OCI-LY3 (cell line): Measurements from ENCODE around the gene FAM217B.

Source experiments
- H2AFZ ChIP-seq: fragments of 200-600, 300-600 bp; shearing (Covaris generic); 2 replicates; pipeline ENCODE4 v1.6.0; 2014; ENCODE audit warnings: antibody characterized with exemption, low read depth, low read length
- H3K27ac ChIP-seq: fragments of 200-600, 300-600 bp; sonication (generic); 2 replicates; pipeline ENCODE4 v1.5.1; 2014; ENCODE audit warnings: mild to moderate bottlenecking, low read length, moderate library complexity, mixed read lengths
- H3K27me3 ChIP-seq: fragments of 200-600, 300-600 bp; sonication (generic); 2 replicates; pipeline ENCODE4 v1.6.1; 2014; ENCODE audit warnings: low read depth, low read length, mixed read lengths
- H3K36me3 ChIP-seq: fragments of 200-600, 300-600 bp; sonication (generic); replicated peaks from 2 replicates; pipeline ENCODE3; 2014; ENCODE audit warnings: low read depth, low read length, mixed read lengths
- H3K4me1 ChIP-seq: fragments of 300-600, 200-600 bp; sonication (generic); 2 replicates; pipeline ENCODE4 v1.6.1; 2014; ENCODE audit warnings: low read length, mixed read lengths
- H3K4me2 ChIP-seq: fragments of 200-600, 300-600 bp; sonication (generic); 2 replicates; pipeline ENCODE4 v1.6.1; 2014; ENCODE audit warnings: low read length, mixed read lengths
- H3K4me3 ChIP-seq: fragments of 300-600, 200-600 bp; sonication (generic); 2 replicates; pipeline ENCODE4 v1.5.1; 2014; ENCODE audit warnings: antibody characterized with exemption, mild to moderate bottlenecking, low read length, moderate library complexity
- H3K79me2 ChIP-seq: fragments of 300-600, 200-600 bp; shearing (Covaris generic); 2 replicates; pipeline ENCODE4 v1.6.1; 2014; ENCODE audit warnings: mild to moderate bottlenecking, low read length, mixed read lengths
- H3K9ac ChIP-seq: fragments of 300-600, 200-600 bp; shearing (Covaris generic); 2 replicates; pipeline ENCODE4 v1.6.0; 2014; ENCODE audit warnings: mild to moderate bottlenecking, low read length, moderate library complexity
- H3K9me3 ChIP-seq: fragments of 200-600, 300-600 bp; shearing (Covaris generic); 2 replicates; pipeline ENCODE4 v1.6.1; 2014; ENCODE audit warnings: low read length, mixed read lengths; ENCODE audit not compliant: insufficient read depth
- H4K20me1 ChIP-seq: fragments of 200-600, 300-600 bp; sonication (generic); 2 replicates; pipeline ENCODE4 v1.6.1; 2016; ENCODE audit warnings: low read length, mixed read lengths; ENCODE audit not compliant: insufficient read depth
- EZH2phosphoT487 ChIP-seq: fragments of 200-600 bp; shearing (Covaris generic); IDR thresholded peaks from 2 replicates; pipeline ENCODE4 v1.6.1; 2018; ENCODE audit warnings: antibody characterized with exemption, mixed run types, low read depth
- TF ChIP-seq, protein P1 (sequence below): fragments of 200-600, 300-600 bp; sonication (generic); IDR thresholded peaks from 2 replicates; pipeline ENCODE4 v1.5.1; 2014; ENCODE audit warnings: antibody characterized with exemption, low read length, low read depth

The FAM217B gene

DNA sequence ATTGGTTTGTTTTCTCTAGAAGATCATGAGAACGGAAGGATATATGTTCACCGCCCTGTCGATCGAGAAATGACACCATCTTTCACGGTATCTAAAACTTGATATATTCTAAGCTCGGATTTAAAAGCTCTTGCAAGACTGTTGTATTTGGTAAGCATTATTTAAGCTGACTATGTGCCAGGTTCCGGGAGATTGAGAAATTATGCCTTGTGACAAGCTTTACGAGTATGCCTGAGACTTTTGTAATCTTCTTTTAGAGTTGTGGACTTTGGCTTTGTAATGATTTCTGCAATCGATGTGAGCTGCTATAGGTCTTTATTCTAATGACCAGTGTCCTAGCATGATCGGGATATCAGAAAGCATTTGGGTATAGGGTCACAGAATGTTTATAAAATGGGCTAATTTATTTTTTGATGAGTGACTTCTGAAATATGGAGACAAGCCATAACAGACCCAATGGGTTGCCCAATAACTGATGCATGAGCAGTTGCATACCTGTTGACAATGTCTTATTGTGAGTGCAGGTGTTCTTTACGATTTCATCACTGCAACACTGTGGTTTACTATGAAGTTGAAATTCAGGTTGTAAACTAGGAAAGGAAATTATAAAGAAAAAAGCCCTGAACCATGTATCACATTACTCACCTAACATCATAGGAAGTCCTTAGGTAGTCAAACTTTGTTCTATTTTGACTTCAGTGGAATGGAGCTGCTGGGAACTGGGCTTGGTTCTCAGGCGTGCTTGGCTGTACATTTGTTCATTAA lies 32.0 kb downstream of the FAM217B start:
- H3K9ac ChIP-seq, result no peak overlapping the region
- H3K79me2 ChIP-seq, result no peaks in the 10 kb centered on the region
- H3K9me3 ChIP-seq, result no peaks in the 10 kb centered on the region
- no peak overlapping the region for H3K27ac ChIP-seq
- no peaks in the 10 kb centered on the region for H3K36me3 ChIP-seq
- no peaks in the 10 kb centered on the region for H3K4me1 ChIP-seq
- no peaks in the 10 kb centered on the region for H3K27me3 ChIP-seq
- no peak for TF ChIP-seq EZH2phosphoT487
- TF ChIP-seq, protein P1, sequence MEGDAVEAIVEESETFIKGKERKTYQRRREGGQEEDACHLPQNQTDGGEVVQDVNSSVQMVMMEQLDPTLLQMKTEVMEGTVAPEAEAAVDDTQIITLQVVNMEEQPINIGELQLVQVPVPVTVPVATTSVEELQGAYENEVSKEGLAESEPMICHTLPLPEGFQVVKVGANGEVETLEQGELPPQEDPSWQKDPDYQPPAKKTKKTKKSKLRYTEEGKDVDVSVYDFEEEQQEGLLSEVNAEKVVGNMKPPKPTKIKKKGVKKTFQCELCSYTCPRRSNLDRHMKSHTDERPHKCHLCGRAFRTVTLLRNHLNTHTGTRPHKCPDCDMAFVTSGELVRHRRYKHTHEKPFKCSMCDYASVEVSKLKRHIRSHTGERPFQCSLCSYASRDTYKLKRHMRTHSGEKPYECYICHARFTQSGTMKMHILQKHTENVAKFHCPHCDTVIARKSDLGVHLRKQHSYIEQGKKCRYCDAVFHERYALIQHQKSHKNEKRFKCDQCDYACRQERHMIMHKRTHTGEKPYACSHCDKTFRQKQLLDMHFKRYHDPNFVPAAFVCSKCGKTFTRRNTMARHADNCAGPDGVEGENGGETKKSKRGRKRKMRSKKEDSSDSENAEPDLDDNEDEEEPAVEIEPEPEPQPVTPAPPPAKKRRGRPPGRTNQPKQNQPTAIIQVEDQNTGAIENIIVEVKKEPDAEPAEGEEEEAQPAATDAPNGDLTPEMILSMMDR, result no peak
- no peak overlapping the region for H3K4me2 ChIP-seq
- H4K20me1 ChIP-seq, result no peaks in the 10 kb centered on the region
- no peak overlapping the region for H2AFZ ChIP-seq
- no peak overlapping the region for H3K4me3 ChIP-seq

GRCh38 chr20:59976156-59976782 lies 36.1 kb downstream of the FAM217B start:
- Histone ChIP-seq H4K20me1 (no peaks in the 10 kb centered on the region), H3K4me2 (no peak overlapping the region), H3K27me3 (no peaks in the 10 kb centered on the region), H3K4me3 (no peak overlapping the region), H3K36me3 (no peaks in the 10 kb centered on the region), H2AFZ (no peak overlapping the region), H3K4me1 (no peaks in the 10 kb centered on the region), H3K9ac (no peak overlapping the region), H3K27ac (no peak overlapping the region), H3K9me3 (no peaks in the 10 kb centered on the region), H3K79me2 (no peaks in the 10 kb centered on the region)
- no peak for TF ChIP-seq EZH2phosphoT487
- TF ChIP-seq, protein P1, result no peak

- H3K36me3 ChIP-seq, result no peaks in the 10 kb centered on the region
- no peaks in the 10 kb centered on the region for H3K9me3 ChIP-seq
- H2AFZ ChIP-seq, result no peak overlapping the region
- no peak overlapping the region for H3K4me2 ChIP-seq
- H3K4me1 ChIP-seq, result no peaks in the 10 kb centered on the region
- no peaks in the 10 kb centered on the region for H4K20me1 ChIP-seq
- H3K9ac ChIP-seq, result no peak overlapping the region
- no peaks in the 10 kb centered on the region for H3K79me2 ChIP-seq
- H3K27me3 ChIP-seq, result no peaks in the 10 kb centered on the region
- H3K27ac ChIP-seq, result no peak overlapping the region
- H3K4me3 ChIP-seq, result no peak overlapping the region
- TF ChIP-seq, protein P1, result no peak
- no peak for TF ChIP-seq EZH2phosphoT487
Measured at GRCh38 chr20:59977086-59977485, 36.9 kb downstream of the FAM217B start.

DNA sequence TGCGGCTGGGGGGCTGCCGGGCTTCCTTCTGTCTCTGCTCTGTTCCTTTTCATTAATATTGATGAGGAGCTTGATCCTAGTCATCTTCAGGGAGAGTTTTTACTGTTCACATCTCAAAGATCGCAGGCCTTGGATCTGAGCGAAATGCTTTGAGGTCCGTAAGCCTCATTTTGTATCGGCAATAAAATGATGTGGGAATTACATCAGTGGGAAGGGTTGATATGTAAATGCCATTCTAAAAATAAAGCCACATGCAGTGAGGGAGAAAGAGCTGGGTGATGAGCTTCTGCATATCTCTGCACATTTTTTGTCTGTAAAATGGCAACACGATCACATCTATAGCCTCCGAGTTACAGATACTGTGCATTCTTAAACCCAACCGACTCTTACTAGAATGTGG lies 42.9 kb downstream of the FAM217B start:
- no peak overlapping the region for H3K9ac ChIP-seq
- H2AFZ ChIP-seq, result no peak overlapping the region
- no peak overlapping the region for H3K27ac ChIP-seq
- no peaks in the 10 kb centered on the region for H3K79me2 ChIP-seq
- no peaks in the 10 kb centered on the region for H3K9me3 ChIP-seq
- H3K4me3 ChIP-seq, result no peak overlapping the region
- H3K27me3 ChIP-seq, result no peaks in the 10 kb centered on the region
- H3K4me2 ChIP-seq, result no peak overlapping the region
- no peaks in the 10 kb centered on the region for H3K4me1 ChIP-seq
- no peak for TF ChIP-seq EZH2phosphoT487
- TF ChIP-seq, protein P1, result no peak
- no peaks in the 10 kb centered on the region for H4K20me1 ChIP-seq
- no peaks in the 10 kb centered on the region for H3K36me3 ChIP-seq
